ENCODE data around the gene PARD3B. TPM values are rescaled to one million over a fixed set of nuclear protein-coding genes. Genes with fewer than 3 reads are reported as not detected.

PARD3B gene
- total and polyA plus RNA-seq, 2 of the 4 experiments (the other 2 are of a cell fraction): 3.3 to 15.6 TPM

DNA sequence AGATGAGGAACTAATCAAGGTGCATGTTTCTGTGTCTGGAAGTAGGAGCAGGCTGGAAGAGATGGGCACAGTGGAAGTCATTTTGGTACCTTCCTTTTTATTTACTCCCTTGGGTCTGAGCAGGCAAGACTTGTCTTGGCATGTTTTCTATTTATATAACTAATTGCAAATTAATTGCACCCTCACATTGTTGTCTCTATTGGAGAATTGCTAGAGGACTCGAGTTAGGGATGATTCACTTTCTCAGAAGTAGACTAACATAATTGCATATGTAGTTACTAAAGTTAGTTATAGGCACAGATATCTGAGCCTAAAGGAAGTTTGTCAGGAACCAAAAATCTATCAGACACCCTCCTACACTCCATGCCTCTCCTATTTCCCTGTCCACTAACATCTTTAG lies 1044.2 kb downstream of the PARD3B start:
- no peak overlapping the region; the same call in 1 of the 2 replicates for H2BK120ac ChIP-seq (ENCODE audit: low read depth, low read length)
- H3K4me2 ChIP-seq (ENCODE audit: low read depth, low read length): no peak overlapping the region
- no peak overlapping the region for H2AK9ac ChIP-seq (replicated peaks; ENCODE audit: low read depth, low read length, poor library complexity)
- no peak; the same call in 1 of the 2 replicates for ATAC-seq (ENCODE audit: low read depth)
- ChIA-PET CTCF (interaction anchor here (1.5 kb wide), 1 partner anchor 13 kb away, joined by 4 read pairs; no protein-coding TSS in a partner anchor), POLR2A (ENCODE audit: unreplicated experiment) (no interaction called here)
- H3K27me3 ChIP-seq (ENCODE audit: control insufficient read depth, insufficient read depth, low read length): no peaks in the 10 kb centered on the region
- 0 out of 2 replicates have a peak overlapping the region, but pooled peaks have one; percentile 5 for H3K14ac ChIP-seq (replicated peaks; ENCODE audit: low read depth, low read length)
- no peaks in the 10 kb centered on the region; a peak in 1 of 4 replicates for H3K79me1 ChIP-seq (ENCODE audit: low read depth in 1 of 2, low read length in 2 of 2)
- H3K18ac ChIP-seq (ENCODE audit: low read depth, low read length): no peak overlapping the region
- H2BK20ac ChIP-seq (ENCODE audit: low read depth, low read length): 0 out of 2 replicates have a peak overlapping the region, but pooled peaks have one; percentile 8
- no peaks in the 10 kb centered on the region for H3K36me3 ChIP-seq (ENCODE audit: control insufficient read depth, insufficient read depth, low read length)
- H3K9ac ChIP-seq (ENCODE audit: low read depth, low read length): no peak overlapping the region
- H3K23ac ChIP-seq (ENCODE audit: low read depth, low read length): no peak overlapping the region
- H4K20me1 ChIP-seq (ENCODE audit: insufficient read depth, low read length): no peaks in the 10 kb centered on the region
- peaks cover 10% of the 10 kb centered on the region for H3K4me1 ChIP-seq (ENCODE audit: control insufficient read depth, insufficient read depth, low read length)
- no CpG with 5 or more reads among the region's 1 CpG for WGBS, 2 experiments (ENCODE audit: extremely low coverage in 2 of 2, insufficient read length in 1 of 2)
- BruUV-seq (replicated peaks): no TSS peak
- 0 out of 2 replicates have a peak overlapping the region, but pooled peaks have one; percentile 49 for H4K91ac ChIP-seq (ENCODE audit: insufficient read depth, low read depth, low read length)
- H4K5ac ChIP-seq (ENCODE audit: low read depth, low read length): no peak overlapping the region
- H3K9me3 ChIP-seq (ENCODE audit: control insufficient read depth, insufficient read depth, low read length): no peaks in the 10 kb centered on the region
- DNase-seq: no peak
- no peak for TF ChIP-seq NFE2L2 (IDR thresholded peaks at IDR 0.05; ENCODE audit: low read depth, low read length)
- no peak for TF ChIP-seq MAZ (IDR thresholded peaks at IDR 0.05; ENCODE audit: borderline replicate concordance, low read depth, low read length)
- no peak for TF ChIP-seq FOS (IDR thresholded peaks at IDR 0.05; ENCODE audit: low read depth, low read length)
- no peak for TF ChIP-seq RFX5 (IDR thresholded peaks at IDR 0.05; ENCODE audit: low read depth, low read length)
- TF ChIP-seq MAFK (IDR thresholded peaks at IDR 0.05; ENCODE audit: low read depth, low read length): no peak
- no peak overlapping the region for H2BK5ac ChIP-seq (ENCODE audit: low read depth, low read length, poor library complexity, severe bottlenecking)
- H2AFZ ChIP-seq (replicated peaks; ENCODE audit: low read length, poor library complexity): no peak overlapping the region
- H3K4ac ChIP-seq (ENCODE audit: low read depth, low read length): no peak overlapping the region
- intact Hi-C loops (cut with micrococcal nuclease): no loop called here
- in situ Hi-C loops (cut with MboI; ENCODE audit: low sequenced_read_pairs): no loop called here
- peaks cover 9% of the 10 kb centered on the region for H3K9me1 ChIP-seq (ENCODE audit: insufficient read depth, low read length)
- H2BK15ac ChIP-seq (ENCODE audit: low read depth, low read length): peak overlapping the region; percentile 3; the same call in 1 of the 3 replicates
- H3K4me3 ChIP-seq (ENCODE audit: insufficient read depth, low read depth, low read length): no peak overlapping the region
- H2AK5ac ChIP-seq (ENCODE audit: low read depth, low read length): 0 out of 2 replicates have a peak overlapping the region, but pooled peaks have one; percentile 13
- no peak overlapping the region for H4K8ac ChIP-seq (ENCODE audit: low read depth in 2 of 2, low read length in 2 of 2)
- dilution Hi-C loops (cut with HindIII; ENCODE audit: low sequenced_read_pairs, unreplicated experiment): no loop called here
- no peak overlapping the region for H3K27ac ChIP-seq (ENCODE audit: insufficient read depth, low read length)
- H3K56ac ChIP-seq (ENCODE audit: extremely low read depth, insufficient read depth, low read length): no peak overlapping the region
